ENCODE results near the gene CMTM8. TPM values are rescaled to one million over a fixed set of nuclear protein-coding genes. Genes with fewer than 3 reads are reported as not detected.

Gene CMTM8
- total RNA-seq, 1 donor from 2014 or later, result 9.0 TPM

GRCh38 chr3:32293903-32294302 is 55.4 kb downstream of the CMTM8 start:
- Mint-ChIP-seq H3K9me3 (no peaks in the 10 kb centered on the region), H3K36me3 (no peaks in the 10 kb centered on the region), H3K27ac (no peak overlapping the region), H3K27me3 (no peaks in the 10 kb centered on the region), H3K4me3 (no peak overlapping the region), H3K4me1 (ENCODE audit: unreplicated experiment) (peaks cover 27% of the 10 kb centered on the region)
- TF ChIP-seq, protein P1, sequence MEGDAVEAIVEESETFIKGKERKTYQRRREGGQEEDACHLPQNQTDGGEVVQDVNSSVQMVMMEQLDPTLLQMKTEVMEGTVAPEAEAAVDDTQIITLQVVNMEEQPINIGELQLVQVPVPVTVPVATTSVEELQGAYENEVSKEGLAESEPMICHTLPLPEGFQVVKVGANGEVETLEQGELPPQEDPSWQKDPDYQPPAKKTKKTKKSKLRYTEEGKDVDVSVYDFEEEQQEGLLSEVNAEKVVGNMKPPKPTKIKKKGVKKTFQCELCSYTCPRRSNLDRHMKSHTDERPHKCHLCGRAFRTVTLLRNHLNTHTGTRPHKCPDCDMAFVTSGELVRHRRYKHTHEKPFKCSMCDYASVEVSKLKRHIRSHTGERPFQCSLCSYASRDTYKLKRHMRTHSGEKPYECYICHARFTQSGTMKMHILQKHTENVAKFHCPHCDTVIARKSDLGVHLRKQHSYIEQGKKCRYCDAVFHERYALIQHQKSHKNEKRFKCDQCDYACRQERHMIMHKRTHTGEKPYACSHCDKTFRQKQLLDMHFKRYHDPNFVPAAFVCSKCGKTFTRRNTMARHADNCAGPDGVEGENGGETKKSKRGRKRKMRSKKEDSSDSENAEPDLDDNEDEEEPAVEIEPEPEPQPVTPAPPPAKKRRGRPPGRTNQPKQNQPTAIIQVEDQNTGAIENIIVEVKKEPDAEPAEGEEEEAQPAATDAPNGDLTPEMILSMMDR (conservative IDR thresholded peaks at IDR 0.05), result no peak
- no peak for DNase-seq (ENCODE audit: extremely low spot score, unreplicated experiment)

GRCh38 chr3:32296251-32297204 is 58.0 kb downstream of the CMTM8 start:
- Mint-ChIP-seq H3K9me3 (no peaks in the 10 kb centered on the region), H3K27ac (peak overlapping the region; percentile 46), H3K4me1 (ENCODE audit: unreplicated experiment) (peaks cover 27% of the 10 kb centered on the region), H3K36me3 (no peaks in the 10 kb centered on the region), H3K27me3 (no peaks in the 10 kb centered on the region), H3K4me3 (no peak overlapping the region)
- TF ChIP-seq, protein P1 (conservative IDR thresholded peaks at IDR 0.05), result peak; percentile 91
- peak; percentile 69 for DNase-seq (ENCODE audit: extremely low spot score, unreplicated experiment)

- TF ChIP-seq, protein P1 (conservative IDR thresholded peaks at IDR 0.05), result no peak
- no peak for DNase-seq (ENCODE audit: extremely low spot score, unreplicated experiment)
- H3K4me3 Mint-ChIP-seq, result no peak overlapping the region
- H3K4me1 Mint-ChIP-seq (ENCODE audit: unreplicated experiment), result peaks cover 19% of the 10 kb centered on the region
- no peaks in the 10 kb centered on the region for H3K27me3 Mint-ChIP-seq
- no peak overlapping the region for H3K27ac Mint-ChIP-seq
- no peaks in the 10 kb centered on the region for H3K36me3 Mint-ChIP-seq
- no peaks in the 10 kb centered on the region for H3K9me3 Mint-ChIP-seq
These were observed 58.9 kb downstream of the CMTM8 start for GRCh38 chr3:32297366-32297765.

GRCh38 chr3:32301426-32301825 is 62.9 kb downstream of the CMTM8 start:
- no peak for DNase-seq (ENCODE audit: extremely low spot score, unreplicated experiment)
- Mint-ChIP-seq H3K36me3 (peaks cover under 1% of the 10 kb centered on the region), H3K9me3 (no peaks in the 10 kb centered on the region), H3K27ac (no peak overlapping the region), H3K27me3 (no peaks in the 10 kb centered on the region), H3K4me3 (no peak overlapping the region), H3K4me1 (ENCODE audit: unreplicated experiment) (peaks cover 32% of the 10 kb centered on the region)
- TF ChIP-seq, protein P1 (conservative IDR thresholded peaks at IDR 0.05), result no peak

DNA sequence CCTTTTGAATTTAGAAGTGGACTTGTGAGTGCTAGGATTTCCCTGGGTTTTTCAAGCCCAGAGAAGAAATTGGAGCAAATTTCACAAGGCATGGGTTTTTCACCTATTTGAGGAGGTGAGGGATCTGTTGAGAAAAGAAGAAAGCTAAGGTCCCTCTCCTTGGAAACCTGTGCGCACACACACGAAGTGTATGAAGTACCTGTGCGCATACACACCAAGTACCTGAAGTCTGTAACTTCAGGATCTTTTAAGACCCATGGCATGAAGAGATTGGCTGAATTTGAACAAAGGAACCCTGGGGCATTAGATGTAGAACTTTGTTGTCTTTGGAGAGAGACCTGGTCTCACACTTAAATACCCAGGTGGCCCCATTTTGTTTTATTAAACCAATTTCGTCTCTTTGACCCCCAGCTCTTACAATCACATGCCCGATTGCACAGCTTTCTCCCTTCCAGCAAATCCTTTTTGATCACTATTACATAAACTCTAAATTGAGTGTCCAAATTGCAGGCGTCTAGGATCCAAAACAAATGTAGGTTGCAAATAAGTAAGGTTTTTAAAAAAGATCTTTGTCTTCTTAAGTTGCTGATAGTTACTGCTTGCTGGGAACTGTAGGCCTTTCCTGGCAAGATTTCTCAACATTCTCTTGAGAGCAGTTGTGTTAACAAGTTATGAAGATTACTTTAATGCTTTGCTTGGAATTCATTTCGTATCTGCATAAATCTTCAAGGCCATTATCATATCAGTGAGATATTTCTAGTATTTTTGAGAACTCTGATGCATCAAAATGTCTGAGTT is 64.3 kb downstream of the CMTM8 start:
- Mint-ChIP-seq H3K27ac (peak overlapping the region; percentile 70), H3K4me3 (no peak overlapping the region)

More for the DNA sequence above, 64.3 kb downstream of the CMTM8 start:
- peaks cover 5% of the 10 kb centered on the region for H3K9me3 Mint-ChIP-seq
- TF ChIP-seq, protein P1 (conservative IDR thresholded peaks at IDR 0.05), result no peak
- peaks cover 27% of the 10 kb centered on the region for H3K4me1 Mint-ChIP-seq (ENCODE audit: unreplicated experiment)
- peaks cover 4% of the 10 kb centered on the region for H3K36me3 Mint-ChIP-seq
- H3K27me3 Mint-ChIP-seq, result no peaks in the 10 kb centered on the region
- DNase-seq (ENCODE audit: extremely low spot score, unreplicated experiment), result no peak
